ENCODE results near the gene CCNF.

CCNF gene

DNA sequence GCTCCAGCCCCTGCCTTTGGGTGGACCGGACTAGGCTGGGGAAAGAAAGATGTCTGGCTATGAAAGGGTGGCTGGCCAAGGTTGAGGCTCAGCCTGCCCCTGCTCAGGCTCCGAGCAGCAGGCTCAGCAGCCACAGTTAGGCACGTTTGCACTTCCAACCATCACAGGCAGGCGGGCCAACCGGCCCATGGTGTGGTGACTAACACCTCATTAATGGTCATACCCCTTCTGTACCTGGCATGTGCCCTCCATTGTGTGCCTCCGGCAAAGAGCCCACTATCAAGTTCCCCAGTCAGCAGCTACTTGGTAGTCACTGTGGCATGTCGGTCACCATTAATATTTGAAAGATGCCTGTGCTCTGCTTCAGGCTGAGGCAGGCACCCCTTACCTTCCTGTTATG lies 52.4 kb downstream of the CCNF start:
- H3K4me3 ChIP-seq (ENCODE audit: low read depth, low read length), result no peak overlapping the region
- no peak for DNase-seq (ENCODE audit: low read depth, low spot score)
- TF ChIP-seq, protein P1, sequence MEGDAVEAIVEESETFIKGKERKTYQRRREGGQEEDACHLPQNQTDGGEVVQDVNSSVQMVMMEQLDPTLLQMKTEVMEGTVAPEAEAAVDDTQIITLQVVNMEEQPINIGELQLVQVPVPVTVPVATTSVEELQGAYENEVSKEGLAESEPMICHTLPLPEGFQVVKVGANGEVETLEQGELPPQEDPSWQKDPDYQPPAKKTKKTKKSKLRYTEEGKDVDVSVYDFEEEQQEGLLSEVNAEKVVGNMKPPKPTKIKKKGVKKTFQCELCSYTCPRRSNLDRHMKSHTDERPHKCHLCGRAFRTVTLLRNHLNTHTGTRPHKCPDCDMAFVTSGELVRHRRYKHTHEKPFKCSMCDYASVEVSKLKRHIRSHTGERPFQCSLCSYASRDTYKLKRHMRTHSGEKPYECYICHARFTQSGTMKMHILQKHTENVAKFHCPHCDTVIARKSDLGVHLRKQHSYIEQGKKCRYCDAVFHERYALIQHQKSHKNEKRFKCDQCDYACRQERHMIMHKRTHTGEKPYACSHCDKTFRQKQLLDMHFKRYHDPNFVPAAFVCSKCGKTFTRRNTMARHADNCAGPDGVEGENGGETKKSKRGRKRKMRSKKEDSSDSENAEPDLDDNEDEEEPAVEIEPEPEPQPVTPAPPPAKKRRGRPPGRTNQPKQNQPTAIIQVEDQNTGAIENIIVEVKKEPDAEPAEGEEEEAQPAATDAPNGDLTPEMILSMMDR (IDR thresholded peaks at IDR 0.05; ENCODE audit: low read depth, low read length), result no peak
- in situ Hi-C loops (cut with HindIII; ENCODE audit: low sequenced_read_pairs), result no loop called here

DNA sequence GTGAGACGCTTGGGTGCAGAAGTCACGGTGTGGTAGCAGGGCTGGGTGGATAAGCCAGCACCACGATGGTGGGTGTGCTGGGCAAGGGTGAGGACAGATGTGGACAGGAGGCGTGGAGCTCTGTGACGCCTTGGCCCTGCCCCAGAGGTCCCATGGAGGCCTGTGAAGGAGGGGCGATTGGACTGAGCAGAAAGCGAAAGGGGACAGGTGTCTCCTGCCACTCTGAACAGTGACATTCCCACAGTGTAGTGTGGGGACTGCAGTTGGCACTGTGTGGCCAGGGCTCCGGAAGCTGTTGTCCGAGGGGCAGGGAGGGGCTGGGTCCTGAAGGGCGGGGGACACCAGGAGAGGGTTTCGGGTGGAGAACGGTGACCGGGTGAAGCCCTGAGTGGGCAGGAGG lies 53.0 kb downstream of the CCNF start:
- DNase-seq (ENCODE audit: low read depth, low spot score), result no peak
- in situ Hi-C loops (cut with HindIII; ENCODE audit: low sequenced_read_pairs), result no loop called here
- TF ChIP-seq, protein P1 (IDR thresholded peaks at IDR 0.05; ENCODE audit: low read depth, low read length), result no peak
- H3K4me3 ChIP-seq (ENCODE audit: low read depth, low read length), result no peak overlapping the region

DNA sequence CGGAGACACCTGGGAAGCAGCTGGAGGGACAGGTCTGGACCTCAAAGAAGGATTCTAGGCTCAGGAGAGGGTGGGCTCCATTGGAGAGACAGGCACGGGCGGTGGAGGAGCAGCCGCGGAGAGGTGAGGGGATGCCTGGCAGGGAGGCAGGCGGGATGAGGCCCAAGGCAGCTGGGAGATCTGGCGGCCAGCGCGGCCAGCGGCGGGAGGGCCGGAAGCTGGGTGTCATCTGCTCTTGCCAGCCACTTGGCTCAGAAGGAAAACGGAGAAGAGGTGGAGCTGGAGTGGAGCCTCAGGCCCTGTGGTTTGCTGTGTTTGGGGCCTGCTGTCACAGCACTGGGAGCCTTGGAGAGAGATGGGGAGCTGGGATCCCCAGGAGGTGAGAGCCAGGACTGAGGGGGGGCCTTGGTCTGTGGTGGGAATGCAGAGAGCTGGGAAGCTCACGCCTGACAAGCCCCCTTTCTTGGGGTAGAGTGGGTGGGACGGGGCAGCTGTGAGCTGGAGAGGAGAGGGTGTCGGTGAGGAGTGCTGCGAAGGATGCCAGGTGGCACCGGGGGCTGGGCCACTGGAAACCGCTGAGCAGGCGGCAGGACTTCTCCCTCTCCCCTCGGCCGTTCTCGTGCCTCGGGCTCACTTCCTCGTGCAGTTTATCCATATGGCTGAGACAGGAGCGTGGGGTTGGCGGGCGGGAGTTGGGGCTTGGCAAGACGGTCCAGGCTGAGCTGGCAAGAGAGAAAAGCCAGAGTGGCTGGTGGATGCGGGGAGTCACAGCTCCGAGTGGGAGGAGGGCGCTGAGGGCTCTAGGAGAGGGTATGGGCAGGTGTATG lies 53.7 kb downstream of the CCNF start:
- DNase-seq (ENCODE audit: low read depth, low spot score), result no peak
- in situ Hi-C loops (cut with HindIII; ENCODE audit: low sequenced_read_pairs), result no loop called here
- H3K4me3 ChIP-seq (ENCODE audit: low read depth, low read length), result no peak overlapping the region
- TF ChIP-seq, protein P1 (IDR thresholded peaks at IDR 0.05; ENCODE audit: low read depth, low read length), result no peak

DNA sequence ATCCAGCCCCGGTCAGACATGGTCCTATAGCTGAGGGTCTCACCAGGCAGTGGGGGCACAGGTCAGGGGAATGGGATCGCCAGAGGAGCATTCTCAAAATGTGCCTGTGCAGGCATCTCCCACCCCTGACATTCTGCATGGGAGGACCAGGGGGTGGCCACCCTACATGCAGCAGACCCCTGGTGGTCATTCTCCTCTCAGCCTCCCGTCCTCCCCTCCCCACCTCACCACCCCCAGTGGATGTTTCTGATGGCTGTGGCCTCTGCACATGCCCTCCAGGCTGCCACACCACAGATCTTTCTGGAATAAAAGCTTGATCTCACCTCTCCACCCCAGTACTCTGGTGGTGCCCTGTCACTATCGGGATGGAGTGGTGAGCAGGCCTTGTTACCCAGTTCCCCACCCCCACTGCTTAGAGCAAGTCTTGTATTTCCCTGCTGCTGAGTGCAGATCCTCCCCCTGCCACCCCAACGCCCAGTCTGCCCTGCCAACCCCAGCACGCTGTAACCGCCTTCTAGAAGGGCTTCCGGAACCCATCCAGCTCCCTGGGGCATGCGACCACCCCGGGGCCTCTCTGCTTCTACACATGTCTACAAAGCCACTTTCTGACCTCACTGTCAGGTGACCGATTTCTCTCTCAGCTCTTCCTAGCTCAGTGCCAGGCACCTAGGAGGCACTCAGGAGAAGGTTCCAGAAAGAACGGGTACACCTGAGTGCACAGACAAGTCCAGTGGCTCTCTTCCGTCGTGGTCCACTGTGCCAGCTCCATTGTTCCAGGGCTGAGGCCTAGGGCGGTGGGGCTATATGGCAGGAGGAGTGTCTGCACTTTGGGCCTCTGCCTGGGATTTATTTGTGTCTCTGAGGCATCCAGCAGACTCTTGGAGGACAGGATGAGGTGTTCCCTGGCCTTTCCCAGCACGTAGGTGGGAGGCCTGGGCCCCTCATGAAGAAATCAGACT lies 55.0 kb downstream of the CCNF start:
- TF ChIP-seq, protein P1 (IDR thresholded peaks at IDR 0.05; ENCODE audit: low read depth, low read length), result no peak
- in situ Hi-C loops (cut with HindIII; ENCODE audit: low sequenced_read_pairs), result no loop called here
- H3K4me3 ChIP-seq (ENCODE audit: low read depth, low read length), result no peak overlapping the region
- no peak for DNase-seq (ENCODE audit: low read depth, low spot score)

DNA sequence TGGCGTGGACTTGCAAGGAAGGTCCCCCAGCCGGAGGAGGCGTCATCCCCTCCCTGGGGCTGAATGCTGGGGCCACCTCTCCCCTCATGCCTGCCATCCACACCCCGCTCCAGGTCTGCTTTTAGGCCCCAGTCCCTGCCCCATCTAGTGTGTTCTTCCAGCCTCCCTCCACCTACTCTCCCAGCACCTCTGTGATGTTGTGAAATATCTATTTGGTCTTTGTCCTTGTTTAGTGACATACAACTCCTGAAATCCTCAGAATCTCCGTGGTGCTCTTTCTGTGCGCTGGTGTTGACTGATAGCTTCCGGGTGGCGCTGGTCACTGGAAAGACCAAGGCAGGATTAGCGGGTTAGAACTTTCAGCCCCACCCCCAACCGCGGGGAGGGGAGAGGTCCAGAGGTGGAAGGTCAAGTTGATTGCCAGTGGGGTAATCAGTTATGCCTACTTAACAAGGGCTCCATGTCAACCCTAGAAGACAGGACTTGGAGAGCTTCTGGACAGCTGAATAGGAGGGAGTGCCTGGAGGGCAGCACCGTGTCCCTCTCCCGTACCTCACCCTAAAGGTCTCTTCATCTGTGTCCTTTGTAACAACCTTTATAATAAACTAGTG lies 55.8 kb downstream of the CCNF start:
- in situ Hi-C loops (cut with HindIII; ENCODE audit: low sequenced_read_pairs), result no loop called here
- TF ChIP-seq, protein P1 (IDR thresholded peaks at IDR 0.05; ENCODE audit: low read depth, low read length), result no peak
- no peak for DNase-seq (ENCODE audit: low read depth, low spot score)
- H3K4me3 ChIP-seq (ENCODE audit: low read depth, low read length), result no peak overlapping the region

DNA sequence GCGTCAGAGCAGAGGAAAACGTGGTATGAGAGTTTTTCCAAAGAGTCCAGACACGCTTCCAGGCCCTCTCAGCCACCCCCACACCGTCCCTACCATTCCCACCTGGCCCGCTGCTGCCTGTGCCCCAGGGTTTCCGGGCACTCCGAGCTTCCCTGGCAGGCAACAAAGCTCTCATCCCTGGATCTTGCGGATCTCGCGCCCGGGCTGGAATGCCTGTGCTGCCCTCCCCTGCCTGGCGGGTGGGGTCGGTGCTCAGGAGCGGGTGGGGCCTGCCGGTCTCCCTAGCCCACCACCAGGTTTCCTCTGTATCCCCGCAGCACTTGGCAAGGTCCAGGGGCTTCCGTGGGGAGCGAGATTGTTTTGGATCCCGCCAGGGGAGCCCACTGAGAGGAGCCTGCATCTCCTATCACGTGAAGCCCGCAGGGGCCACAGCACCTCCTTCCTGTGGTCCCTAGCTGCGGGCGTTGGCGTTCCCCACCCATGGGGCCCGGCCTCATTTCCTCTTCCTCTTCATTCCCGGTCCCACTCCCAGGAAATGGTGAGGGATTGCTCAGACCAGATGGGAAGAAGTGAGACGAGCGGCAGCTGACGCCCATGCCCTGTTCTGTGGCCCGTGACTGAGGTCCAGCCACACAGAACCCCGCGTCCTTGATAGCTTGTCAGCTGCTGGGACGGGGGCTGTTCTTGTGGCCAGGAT lies 56.7 kb downstream of the CCNF start:
- TF ChIP-seq, protein P1 (IDR thresholded peaks at IDR 0.05; ENCODE audit: low read depth, low read length), result no peak
- in situ Hi-C loops (cut with HindIII; ENCODE audit: low sequenced_read_pairs), result no loop called here
- DNase-seq (ENCODE audit: low read depth, low spot score), result no peak
- no peak overlapping the region for H3K4me3 ChIP-seq (ENCODE audit: low read depth, low read length)
